Esophagus muscularis mucosa (tissue), 3 donors: ENCODE measurements around the gene BLOC1S3.

Experiments
- POLR2A ChIP-seq: fragments of 450-650 bp; IDR thresholded peaks from one replicate; pipeline ENCODE4 v1.6.1; 2017; ENCODE audit warnings: antibody characterized with exemption, moderate library complexity, mild to moderate bottlenecking, low read depth
- TF ChIP-seq, protein P1 (sequence below), 3 experiments: fragments of 200-600 bp in 2 of 3; fragments of 450-650 bp in 1 of 3; sonication (generic) in 2 of 3; IDR thresholded peaks; one replicate each; pipeline ENCODE4 v1.5.1; 2017 to 2019; ENCODE audit warnings: antibody characterized with exemption in 3 of 3, mild to moderate bottlenecking in 2 of 3, moderate library complexity in 1 of 3

DNA sequence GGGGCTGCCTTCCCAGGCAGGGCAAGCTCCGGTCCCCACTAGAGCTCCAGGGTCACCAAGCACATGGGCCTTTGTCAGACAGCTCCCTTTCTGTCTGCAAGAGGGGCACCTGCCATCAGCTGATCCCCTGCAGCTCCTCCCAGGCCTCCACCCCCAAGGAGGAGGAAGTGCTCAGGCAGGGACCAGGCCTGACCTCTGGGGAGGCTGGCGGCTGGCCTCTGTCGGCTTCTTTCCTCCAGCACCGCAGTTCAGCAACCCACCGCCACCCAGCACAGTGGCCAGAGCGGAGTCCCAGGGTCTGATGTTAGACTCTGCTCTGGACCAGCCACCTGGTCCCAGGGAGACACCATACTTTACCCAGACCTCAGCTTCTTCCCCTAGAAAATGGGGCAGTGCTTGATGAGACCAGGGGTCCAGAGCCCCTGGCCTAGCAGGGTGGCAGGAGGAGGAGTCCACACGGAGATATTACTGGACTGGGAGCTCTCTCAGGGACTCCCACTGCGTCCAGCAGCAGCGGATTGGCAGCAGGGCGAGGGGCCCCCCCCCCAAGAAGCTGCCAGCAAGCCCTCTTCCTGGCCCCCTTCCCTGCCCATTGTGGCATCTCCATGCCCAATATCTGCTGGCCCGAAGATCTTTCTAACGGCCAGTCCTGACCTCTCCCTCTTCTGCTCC lies 41.9 kb upstream of the BLOC1S3 start:
- TF ChIP-seq, protein P1, sequence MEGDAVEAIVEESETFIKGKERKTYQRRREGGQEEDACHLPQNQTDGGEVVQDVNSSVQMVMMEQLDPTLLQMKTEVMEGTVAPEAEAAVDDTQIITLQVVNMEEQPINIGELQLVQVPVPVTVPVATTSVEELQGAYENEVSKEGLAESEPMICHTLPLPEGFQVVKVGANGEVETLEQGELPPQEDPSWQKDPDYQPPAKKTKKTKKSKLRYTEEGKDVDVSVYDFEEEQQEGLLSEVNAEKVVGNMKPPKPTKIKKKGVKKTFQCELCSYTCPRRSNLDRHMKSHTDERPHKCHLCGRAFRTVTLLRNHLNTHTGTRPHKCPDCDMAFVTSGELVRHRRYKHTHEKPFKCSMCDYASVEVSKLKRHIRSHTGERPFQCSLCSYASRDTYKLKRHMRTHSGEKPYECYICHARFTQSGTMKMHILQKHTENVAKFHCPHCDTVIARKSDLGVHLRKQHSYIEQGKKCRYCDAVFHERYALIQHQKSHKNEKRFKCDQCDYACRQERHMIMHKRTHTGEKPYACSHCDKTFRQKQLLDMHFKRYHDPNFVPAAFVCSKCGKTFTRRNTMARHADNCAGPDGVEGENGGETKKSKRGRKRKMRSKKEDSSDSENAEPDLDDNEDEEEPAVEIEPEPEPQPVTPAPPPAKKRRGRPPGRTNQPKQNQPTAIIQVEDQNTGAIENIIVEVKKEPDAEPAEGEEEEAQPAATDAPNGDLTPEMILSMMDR (IDR thresholded peaks at IDR 0.05): no peak
- TF ChIP-seq POLR2A: no peak
